ENCODE results near the gene PCDHGB7.
"Not testable (repeated sequence)": the region's sequence is repeated elsewhere in the genome, so short reads cannot be mapped to it uniquely, and the experiment has no call there.

PCDHGB7 gene

DNA sequence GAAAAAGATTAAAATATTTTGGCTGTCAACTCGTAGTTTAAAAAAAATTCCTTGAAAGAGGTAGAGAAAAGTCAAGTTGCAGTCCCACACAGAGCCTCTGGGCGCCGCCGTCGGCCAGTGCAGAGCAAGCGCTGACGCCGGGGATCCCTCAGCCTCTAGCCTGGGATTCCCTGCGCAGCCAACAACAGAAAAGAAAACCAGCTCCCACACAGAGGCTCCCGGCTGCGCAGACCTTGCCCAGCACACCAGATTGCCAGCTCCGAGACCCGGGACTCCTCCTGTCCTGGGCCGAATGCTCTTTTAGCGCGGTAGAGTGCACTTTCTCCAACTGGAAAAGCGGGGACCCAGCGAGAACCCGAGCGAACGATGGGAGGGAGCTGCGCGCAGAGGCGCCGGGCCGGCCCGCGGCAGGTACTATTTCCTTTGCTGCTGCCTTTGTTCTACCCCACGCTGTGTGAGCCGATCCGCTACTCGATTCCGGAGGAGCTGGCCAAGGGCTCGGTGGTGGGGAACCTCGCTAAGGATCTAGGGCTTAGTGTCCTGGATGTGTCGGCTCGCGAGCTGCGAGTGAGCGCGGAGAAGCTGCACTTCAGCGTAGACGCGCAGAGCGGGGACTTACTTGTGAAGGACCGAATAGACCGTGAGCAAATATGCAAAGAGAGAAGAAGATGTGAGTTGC lies at the start of gene PCDHGB7:
TSS of gene PCDHGB7 (plus strand) at position 184 of the 679 bp plus-strand sequence. CDS start at position 367, 183 bp downstream.
- not testable (repeated sequence) for DNase-seq (ENCODE audit: low read depth)

DNA sequence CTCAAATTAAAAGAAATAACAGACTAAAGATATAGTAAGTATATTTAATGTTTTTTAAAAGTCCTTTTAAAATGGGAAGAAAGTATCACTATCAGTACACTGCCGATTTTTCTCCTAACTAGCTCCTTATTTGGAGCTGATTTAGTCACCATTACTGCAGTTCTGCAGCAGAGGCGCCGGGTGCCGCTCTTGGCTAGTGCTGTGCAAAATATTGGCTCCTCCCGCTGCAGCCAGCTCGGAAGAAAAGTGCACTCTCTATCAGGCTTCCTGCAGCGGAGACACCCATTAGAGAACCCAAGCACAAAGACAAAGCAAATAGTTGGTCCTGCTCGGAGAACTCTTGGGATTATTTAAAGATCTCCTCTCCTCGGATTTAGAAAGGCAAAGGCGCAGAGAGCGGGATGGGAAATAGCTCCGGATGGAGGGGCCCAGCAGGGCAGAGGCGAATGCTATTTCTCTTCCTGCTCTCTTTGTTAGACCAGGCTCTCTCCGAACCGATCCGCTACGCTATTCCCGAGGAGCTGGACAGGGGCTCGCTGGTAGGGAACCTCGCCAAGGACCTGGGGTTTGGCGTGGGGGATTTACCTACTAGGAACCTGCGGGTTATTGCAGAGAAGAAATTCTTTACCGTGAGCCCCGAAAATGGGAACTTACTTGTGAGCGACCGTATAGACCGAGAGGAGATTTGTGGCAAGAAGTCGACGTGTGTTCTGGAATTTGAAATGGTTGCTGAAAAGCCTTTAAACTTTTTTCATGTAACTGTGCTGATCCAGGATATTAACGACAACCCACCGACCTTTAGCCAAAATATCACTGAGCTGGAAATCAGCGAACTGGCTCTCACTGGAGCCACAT lies 47.3 kb upstream of the PCDHGB7 start, which contains the start of gene PCDHGB3:
TSS of gene PCDHGB3 (plus strand) at position 249 of the 855 bp plus-strand sequence. CDS start at position 402, 153 bp downstream.
- DNase-seq (ENCODE audit: low read depth), result no peak

DNA sequence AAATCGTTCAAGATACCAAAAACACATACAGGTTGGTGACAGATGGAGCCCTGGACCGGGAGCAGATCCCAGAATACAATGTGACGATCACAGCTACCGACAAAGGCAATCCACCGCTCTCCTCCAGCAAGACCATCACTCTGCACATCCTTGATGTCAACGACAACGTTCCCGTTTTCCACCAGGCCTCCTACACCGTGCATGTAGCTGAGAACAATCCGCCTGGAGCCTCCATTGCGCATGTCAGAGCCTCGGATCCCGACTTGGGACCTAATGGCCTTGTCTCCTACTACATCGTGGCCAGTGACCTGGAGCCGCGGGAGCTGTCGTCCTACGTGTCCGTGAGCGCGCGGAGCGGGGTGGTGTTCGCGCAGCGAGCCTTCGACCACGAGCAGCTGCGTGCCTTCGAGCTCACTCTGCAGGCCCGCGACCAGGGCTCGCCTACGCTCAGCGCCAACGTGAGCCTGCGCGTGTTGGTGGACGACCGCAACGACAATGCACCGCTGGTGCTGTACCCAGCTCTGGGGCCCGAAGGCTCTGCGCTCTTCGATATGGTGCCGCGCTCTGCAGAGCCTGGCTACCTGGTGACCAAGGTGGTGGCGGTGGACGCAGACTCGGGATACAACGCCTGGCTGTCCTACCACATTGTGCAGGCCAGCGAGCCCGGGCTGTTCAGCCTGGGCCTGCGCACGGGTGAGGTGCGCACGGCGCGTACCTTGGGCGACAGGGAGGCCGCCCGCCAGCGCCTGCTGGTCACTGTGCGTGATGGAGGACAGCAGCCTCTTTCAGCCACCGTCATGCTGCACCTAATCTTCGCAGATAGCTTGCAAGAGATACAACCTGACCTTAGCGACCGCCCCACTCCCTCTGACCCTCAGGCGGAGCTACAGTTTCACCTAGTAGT lies 45.7 kb upstream of the PCDHGB7 start:
- no peak for DNase-seq (ENCODE audit: low read depth)

DNA sequence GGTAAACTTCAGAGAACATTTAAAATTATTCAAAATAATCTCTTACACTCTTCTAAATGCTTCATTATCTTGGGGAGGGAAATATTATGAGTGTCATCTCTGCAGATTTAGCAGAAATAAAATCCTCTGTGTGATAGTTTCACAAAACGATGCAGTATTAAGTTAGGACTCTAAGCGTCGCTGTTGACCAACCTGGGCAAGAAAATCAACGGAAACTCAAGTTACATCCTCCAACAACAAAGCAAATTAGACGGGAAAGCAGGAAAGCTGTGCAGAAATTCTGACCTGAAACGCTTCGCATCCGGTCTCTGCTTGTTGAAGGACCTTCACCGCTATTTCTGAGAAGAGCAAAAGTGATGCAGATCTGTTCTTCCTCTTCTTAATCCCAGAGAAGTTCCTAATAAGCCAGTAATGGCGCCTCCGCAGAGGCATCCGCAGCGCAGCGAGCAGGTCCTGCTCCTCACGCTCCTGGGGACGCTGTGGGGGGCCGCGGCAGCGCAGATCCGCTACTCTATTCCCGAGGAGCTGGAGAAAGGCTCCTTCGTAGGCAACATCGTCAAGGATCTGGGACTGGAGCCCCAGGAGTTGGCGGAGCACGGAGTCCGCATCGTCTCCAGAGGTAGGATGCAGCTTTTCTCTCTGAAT lies 43.7 kb upstream of the PCDHGB7 start, which contains the start of gene PCDHGA6:
TSS of gene PCDHGA6 (plus strand) at position 219 of the 645 bp plus-strand sequence. CDS start at position 412, 193 bp downstream.
- DNase-seq (ENCODE audit: low read depth), result no peak

DNA sequence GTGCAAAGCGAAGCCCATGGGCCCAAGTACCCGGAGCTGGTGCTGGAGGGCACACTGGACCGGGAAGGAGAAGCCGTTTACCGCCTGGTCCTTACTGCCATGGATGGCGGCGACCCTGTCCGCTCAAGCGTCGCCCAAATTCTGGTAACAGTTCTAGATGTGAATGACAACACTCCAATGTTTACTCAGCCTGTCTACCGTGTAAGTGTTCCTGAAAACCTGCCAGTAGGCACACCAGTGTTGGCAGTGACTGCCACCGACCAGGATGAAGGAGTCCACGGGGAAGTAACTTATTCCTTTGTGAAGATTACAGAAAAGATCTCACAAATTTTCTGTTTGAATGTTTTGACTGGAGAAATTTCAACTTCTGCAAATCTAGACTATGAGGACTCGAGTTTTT lies 42.9 kb upstream of the PCDHGB7 start:
- DNase-seq (ENCODE audit: low read depth), result no peak

DNA sequence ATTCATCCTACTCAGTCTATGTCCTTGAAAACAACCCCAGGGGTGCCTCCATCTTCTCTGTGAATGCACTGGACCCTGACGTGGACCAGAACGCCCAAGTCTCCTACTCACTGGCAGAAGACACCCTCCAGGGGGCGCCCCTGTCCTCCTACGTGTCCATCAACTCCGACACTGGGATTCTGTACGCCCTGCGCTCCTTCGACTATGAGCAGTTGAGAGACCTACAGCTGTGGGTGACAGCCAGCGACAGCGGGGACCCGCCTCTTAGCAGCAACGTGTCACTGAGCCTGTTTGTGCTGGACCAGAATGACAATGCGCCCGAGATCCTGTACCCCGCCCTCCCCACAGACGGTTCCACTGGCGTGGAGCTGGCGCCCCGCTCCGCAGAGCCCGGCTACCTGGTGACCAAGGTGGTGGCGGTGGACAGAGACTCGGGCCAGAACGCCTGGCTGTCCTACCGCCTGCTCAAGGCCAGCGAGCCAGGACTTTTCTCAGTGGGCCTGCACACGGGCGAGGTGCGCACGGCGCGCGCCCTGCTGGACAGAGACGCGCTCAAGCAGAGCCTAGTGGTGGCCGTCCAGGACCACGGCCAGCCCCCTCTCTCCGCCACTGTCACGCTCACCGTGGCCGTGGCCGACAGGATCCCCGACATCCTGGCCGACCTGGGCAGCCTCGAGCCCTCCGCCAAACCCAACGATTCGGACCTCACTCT lies 41.9 kb upstream of the PCDHGB7 start:
- not testable (repeated sequence) for DNase-seq (ENCODE audit: low read depth)

DNA sequence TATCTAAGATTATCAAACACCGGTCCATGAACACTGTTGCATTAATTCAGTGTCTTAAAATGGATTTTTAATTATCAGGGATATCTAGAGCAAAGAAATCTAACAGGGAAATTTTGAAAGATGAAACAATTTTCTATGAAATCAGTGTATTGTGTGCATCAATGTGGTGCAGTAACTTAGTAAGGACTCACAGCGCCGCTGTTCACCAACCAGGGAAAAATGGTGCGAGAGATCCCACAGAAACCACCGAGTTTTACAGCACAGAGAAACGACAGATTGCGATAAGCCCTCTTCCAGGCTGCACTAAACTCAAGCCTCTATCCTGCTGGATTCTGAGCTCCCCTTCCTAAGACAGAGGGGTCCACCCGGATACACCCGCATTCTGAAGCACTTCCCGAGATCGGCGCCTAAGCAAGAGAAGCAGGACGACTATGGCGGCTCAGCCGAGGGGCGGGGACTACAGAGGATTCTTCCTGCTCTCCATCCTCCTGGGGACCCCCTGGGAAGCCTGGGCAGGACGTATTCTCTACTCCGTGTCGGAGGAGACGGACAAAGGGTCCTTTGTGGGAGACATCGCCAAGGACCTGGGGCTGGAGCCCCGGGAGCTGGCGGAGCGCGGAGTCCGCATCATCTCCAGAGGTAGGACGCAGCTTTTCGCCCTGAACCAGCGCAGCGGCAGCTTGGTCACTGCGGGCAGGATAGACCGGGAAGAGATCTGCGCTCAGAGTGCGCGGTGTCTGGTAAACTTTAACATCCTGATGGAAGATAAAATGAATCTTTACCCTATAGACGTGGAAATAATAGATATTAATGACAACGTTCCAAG lies 34.8 kb upstream of the PCDHGB7 start, which contains the start of gene PCDHGA7:
TSS of gene PCDHGA7 (plus strand) at position 274 of the 826 bp plus-strand sequence. CDS start at position 432, 158 bp downstream.
- no peak for DNase-seq (ENCODE audit: low read depth)

DNA sequence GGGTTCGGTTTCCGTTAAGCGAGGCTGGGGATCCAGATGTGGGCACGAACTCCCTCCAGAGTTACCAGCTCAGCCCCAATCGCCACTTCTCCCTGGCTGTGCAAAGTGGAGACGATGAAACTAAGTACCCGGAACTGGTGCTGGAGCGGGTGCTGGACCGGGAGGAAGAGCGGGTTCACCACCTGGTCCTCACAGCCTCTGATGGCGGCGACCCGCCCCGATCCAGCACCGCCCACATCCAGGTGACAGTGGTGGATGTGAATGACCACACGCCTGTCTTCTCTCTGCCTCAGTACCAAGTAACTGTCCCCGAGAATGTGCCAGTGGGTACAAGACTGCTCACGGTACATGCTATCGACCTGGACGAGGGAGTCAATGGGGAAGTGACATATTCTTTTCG lies 34.1 kb upstream of the PCDHGB7 start:
- no peak for DNase-seq (ENCODE audit: low read depth)

DNA sequence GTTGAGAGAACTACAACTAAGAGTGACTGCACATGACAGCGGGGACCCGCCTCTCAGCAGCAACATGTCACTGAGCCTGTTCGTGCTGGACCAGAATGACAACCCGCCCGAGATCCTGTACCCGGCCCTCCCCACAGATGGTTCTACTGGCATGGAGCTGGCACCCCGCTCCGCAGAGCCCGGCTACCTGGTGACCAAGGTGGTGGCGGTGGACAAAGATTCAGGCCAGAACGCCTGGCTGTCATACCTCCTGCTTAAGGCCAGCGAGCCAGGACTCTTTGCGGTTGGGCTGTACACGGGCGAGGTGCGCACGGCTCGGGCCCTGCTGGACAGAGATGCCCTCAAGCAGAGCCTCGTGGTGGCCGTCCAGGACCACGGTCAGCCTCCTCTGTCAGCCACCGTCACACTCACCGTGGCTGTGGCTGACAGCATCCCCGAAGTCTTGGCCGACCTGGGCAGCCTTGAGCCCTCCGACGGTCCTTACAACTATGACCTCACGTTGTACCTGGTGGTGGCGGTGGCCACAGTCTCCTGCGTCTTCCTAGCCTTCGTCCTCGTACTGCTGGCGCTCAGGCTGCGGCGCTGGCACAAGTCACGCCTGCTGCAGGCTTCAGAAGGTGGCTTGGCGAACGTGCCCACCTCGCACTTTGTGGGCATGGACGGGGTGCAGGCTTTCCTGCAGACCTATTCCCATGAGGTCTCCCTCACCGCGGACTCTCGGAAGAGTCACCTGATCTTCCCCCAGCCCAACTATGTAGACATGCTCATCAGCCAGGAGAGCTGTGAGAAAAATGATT lies 32.8 kb upstream of the PCDHGB7 start:
- no peak for DNase-seq (ENCODE audit: low read depth)

DNA sequence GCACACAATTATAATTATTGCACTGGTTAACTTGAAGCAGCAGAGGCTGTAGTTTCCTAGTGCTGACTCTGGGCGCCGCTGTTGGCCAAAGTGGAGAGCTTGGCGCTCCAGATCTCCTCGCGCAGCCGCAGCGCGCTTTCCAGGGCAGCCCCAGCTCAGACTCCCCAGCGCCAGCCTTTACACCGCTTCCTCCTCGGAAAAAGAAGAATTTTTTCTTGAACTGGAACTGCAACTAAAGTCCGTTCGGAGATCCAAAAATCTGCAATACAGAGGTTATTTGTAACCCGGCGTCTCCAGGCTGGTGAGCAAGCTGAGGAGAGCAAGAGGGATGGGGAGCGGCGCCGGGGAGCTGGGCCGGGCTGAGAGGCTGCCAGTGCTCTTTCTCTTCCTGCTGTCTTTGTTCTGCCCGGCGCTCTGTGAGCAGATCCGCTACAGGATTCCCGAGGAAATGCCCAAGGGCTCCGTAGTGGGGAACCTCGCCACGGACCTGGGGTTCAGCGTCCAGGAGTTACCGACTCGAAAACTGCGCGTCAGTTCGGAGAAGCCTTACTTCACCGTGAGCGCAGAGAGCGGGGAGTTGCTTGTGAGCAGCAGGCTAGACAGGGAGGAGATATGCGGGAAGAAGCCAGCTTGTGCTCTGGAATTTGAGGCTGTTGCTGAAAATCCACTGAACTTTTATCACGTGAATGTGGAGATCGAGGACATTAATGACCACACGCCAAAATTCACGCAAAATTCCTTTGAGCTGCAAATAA lies 29.7 kb upstream of the PCDHGB7 start, which contains the start of gene PCDHGB4:
TSS of gene PCDHGB4 (plus strand) at position 142 of the 755 bp plus-strand sequence. CDS start at position 329, 187 bp downstream.
- DNase-seq (ENCODE audit: low read depth), result not testable (repeated sequence)

DNA sequence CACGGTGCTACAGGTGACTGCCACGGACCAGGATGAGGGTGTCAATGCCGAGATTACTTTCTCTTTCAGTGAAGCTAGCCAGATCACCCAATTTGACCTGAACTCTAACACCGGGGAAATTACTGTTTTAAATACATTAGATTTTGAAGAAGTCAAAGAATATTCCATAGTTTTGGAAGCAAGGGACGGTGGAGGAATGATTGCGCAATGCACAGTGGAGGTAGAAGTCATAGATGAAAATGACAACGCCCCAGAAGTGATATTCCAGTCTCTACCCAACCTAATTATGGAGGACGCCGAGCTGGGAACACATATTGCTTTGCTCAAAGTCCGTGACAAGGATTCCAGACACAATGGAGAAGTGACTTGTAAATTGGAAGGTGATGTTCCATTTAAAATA lies 28.8 kb upstream of the PCDHGB7 start:
- DNase-seq (ENCODE audit: low read depth), result no peak

DNA sequence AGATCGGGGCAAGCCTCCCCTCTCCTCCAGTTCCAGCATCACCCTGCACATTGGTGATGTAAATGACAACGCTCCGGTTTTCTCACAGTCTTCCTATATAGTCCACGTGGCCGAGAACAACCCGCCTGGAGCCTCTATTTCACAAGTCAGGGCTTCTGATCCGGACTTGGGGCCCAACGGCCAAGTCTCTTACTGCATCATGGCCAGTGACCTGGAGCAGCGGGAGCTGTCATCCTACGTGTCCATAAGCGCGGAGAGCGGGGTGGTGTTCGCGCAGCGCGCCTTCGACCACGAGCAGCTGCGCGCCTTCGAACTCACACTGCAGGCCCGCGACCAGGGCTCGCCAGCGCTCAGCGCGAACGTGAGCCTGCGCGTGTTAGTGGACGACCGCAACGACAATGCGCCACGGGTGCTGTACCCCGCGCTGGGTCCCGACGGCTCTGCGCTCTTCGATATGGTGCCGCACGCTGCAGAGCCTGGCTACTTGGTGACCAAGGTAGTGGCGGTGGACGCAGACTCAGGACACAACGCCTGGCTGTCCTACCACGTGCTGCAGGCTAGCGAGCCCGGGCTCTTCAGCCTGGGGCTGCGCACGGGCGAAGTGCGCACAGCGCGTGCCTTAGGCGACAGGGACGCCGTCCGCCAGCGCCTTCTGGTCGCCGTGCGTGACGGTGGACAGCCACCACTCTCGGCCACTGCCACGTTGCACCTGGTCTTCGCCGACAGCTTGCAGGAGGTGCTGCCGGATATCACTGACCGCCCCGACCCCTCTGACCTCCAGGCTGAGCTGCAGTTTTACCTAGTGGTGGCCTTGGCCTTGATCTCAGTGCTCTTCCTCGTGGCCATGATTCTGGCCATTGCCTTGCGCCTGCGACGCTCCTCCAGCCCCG lies 28.1 kb upstream of the PCDHGB7 start:
- no peak for DNase-seq (ENCODE audit: low read depth)

DNA sequence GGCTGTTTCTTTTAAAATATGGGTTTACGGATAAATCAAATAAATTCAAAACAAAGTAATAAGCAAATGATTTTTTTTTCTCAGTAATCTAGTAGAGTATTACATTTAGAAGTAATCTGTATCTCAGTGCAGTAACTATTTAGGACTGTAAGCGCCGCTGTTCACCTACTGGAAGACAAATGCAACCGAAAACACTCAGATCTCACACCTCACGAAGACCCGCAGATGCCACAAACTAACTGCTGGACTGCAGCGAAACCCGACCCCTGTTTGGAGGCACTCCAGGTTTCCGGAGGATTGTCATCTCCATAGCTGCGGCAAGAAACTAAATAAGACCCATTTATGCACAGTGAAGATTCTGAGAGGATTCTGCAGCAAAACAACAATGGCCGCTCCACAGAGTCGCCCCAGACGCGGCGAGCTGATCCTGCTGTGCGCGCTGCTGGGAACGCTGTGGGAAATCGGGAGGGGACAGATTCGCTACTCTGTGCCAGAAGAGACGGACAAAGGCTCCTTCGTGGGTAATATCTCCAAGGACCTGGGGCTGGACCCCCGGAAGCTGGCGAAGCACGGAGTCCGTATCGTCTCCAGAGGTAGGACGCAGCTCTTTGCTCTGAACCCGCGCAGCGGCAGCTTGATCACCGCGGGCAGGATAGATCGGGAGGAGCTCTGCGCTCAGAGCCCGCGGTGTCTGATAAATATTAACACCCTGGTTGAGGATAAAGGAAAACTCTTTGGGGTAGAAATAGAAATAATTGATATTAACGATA lies 24.9 kb upstream of the PCDHGB7 start, which contains the start of gene PCDHGA8:
TSS of gene PCDHGA8 (plus strand) at position 205 of the 770 bp plus-strand sequence. CDS start at position 386, 181 bp downstream.
- DNase-seq (ENCODE audit: low read depth), result no peak

DNA sequence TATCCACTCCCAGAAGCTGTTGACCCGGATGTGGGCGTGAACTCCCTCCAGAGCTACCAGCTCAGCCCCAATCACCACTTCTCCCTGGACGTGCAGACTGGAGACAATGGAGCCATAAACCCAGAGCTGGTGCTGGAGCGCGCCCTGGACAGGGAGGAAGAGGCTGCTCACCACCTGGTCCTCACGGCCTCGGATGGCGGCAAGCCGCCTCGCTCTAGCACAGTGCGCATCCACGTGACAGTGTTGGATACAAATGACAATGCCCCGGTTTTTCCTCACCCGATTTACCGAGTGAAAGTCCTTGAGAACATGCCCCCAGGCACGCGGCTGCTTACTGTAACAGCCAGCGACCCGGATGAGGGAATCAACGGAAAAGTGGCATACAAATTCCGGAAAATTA lies 24.2 kb upstream of the PCDHGB7 start:
- no peak for DNase-seq (ENCODE audit: low read depth)

DNA sequence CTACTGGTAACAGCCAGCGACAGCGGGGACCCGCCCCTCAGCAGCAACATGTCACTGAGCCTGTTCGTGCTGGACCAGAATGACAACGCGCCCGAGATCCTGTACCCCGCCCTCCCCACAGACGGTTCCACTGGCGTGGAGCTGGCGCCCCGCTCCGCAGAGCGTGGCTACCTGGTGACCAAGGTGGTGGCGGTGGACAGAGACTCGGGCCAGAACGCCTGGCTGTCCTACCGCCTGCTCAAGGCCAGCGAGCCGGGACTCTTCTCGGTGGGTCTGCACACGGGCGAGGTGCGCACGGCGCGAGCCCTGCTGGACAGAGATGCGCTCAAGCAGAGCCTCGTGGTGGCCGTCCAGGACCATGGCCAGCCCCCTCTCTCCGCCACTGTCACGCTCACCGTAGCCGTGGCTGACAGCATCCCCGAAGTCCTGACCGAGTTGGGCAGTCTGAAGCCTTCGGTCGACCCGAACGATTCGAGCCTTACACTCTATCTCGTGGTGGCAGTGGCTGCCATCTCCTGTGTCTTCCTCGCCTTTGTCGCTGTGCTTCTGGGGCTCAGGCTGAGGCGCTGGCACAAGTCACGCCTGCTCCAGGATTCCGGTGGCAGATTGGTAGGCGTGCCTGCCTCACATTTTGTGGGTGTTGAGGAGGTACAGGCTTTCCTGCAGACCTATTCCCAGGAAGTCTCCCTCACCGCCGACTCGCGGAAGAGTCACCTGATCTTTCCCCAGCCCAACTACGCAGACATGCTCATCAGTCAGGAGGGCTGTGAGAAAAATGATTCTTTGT lies 22.9 kb upstream of the PCDHGB7 start:
- DNase-seq (ENCODE audit: low read depth), result not testable (repeated sequence)

Measured in activated T-helper 1 cell treated with Interleukin-2 at 50 U/mL for 16 hours (primary cell).